Keratinocyte (primary cell): Measurements from ENCODE around the gene TTYH2. TPM values are rescaled to one million over a fixed set of nuclear protein-coding genes. Genes with fewer than 3 reads are reported as not detected.

Experiments used
- DNase-seq: peaks from one replicate; pipeline ENCODE4 v3.0.0-alpha.2; 2011; ENCODE audit warnings: low read depth, missing footprints, low spot score
- FAIRE-seq: peaks from 2 replicates; lab custom pipeline; 2011; peaks lifted over from hg19 to GRCh38; lab: Jason Lieb, UNC
- H2AFZ ChIP-seq: 2 replicates; pipeline ENCODE4 v1.6.0; 2012; ENCODE audit warnings: low read length, control low read depth, inconsistent platforms; ENCODE audit not compliant: control insufficient read depth
- H3K27ac ChIP-seq: 2 replicates; pipeline ENCODE4 v1.5.1; 2011; ENCODE audit warnings: low read length; ENCODE audit not compliant: control insufficient read depth, insufficient read depth
- H3K27me3 ChIP-seq: 3 replicates; pipeline ENCODE4 v1.6.0; 2011; ENCODE audit warnings: low read length; ENCODE audit not compliant: control insufficient read depth, insufficient read depth; ENCODE audit errors: extremely low read depth
- H3K36me3 ChIP-seq, 2 experiments: 2 replicates in 1 of 2; 3 replicates in 1 of 2; pipeline ENCODE4 v1.5.1; 2011; ENCODE audit warnings: low read length in 2 of 2, mild to moderate bottlenecking in 1 of 2; ENCODE audit not compliant: control insufficient read depth in 2 of 2, insufficient read depth in 2 of 2; ENCODE audit errors: extremely low read depth in 1 of 2
- H3K4me1 ChIP-seq: 3 replicates; pipeline ENCODE4 v1.5.1; 2011; ENCODE audit warnings: low read length; ENCODE audit not compliant: control insufficient read depth, insufficient read depth; ENCODE audit errors: extremely low read depth
- H3K4me2 ChIP-seq: 3 replicates; pipeline ENCODE4 v1.6.0; 2011; ENCODE audit warnings: low read depth, low read length; ENCODE audit not compliant: control insufficient read depth, insufficient read depth; ENCODE audit errors: extremely low read depth
- H3K4me3 ChIP-seq, 3 experiments: fragments of 200-600 bp in 1 of 3; sonication (generic) in 1 of 3; 2 replicates in 2 of 3; 3 replicates in 1 of 3; pipeline ENCODE4 v1.5.1; 2011 to 2016; ENCODE audit warnings: low read length in 3 of 3, mild to moderate bottlenecking in 3 of 3, control low read depth in 2 of 3, inconsistent platforms in 1 of 3, low read depth in 1 of 3, mixed read lengths in 1 of 3, mixed run types in 1 of 3, moderate library complexity in 1 of 3; ENCODE audit not compliant: control insufficient read depth in 2 of 3, insufficient read depth in 2 of 3; ENCODE audit errors: extremely low read depth in 1 of 3
- H3K79me2 ChIP-seq: 2 replicates; pipeline ENCODE4 v1.6.0; 2012; ENCODE audit warnings: low read length; ENCODE audit not compliant: control insufficient read depth, insufficient read depth
- H3K9ac ChIP-seq: 3 replicates; pipeline ENCODE4 v1.6.0; 2011; ENCODE audit warnings: low read length; ENCODE audit not compliant: control insufficient read depth, insufficient read depth; ENCODE audit errors: extremely low read depth
- H3K9me1 ChIP-seq: 3 replicates; pipeline ENCODE4 v1.6.0; 2011; ENCODE audit warnings: low read length; ENCODE audit not compliant: control insufficient read depth, insufficient read depth; ENCODE audit errors: extremely low read depth
- H3K9me3 ChIP-seq: 2 replicates; pipeline ENCODE4 v1.5.1; 2012; ENCODE audit warnings: low read depth, low read length; ENCODE audit not compliant: control insufficient read depth
- H4K20me1 ChIP-seq: 3 replicates; pipeline ENCODE4 v1.6.0; 2011; ENCODE audit warnings: low read length; ENCODE audit not compliant: control insufficient read depth, insufficient read depth; ENCODE audit errors: extremely low read depth
- CTCF ChIP-seq, 3 experiments: IDR thresholded peaks in 1 of 3; conservative IDR thresholded peaks in 1 of 3; optimal IDR thresholded peaks in 1 of 3; 2 replicates in 2 of 3; 3 replicates in 1 of 3; pipeline versions ENCODE3 to v1.5.1; 2011; ENCODE audit warnings: low read length in 3 of 3, mild to moderate bottlenecking in 3 of 3, moderate library complexity in 2 of 3, control low read depth in 1 of 3, inconsistent platforms in 1 of 3; ENCODE audit not compliant: insufficient read depth in 2 of 3; ENCODE audit errors: extremely low read depth in 1 of 3
- EZH2 ChIP-seq: IDR thresholded peaks from one replicate; pipeline ENCODE4 v1.6.1; 2012; ENCODE audit warnings: inconsistent platforms, mild to moderate bottlenecking, low read length, moderate library complexity
- dilution Hi-C: fragments of 300-500 bp; cut with MboI; formaldehyde crosslinking; loops from one replicate; pipeline ENCODE4 v1.7.0; 2020; ENCODE audit warnings: low sequenced_read_pairs; ENCODE audit not compliant: extremely low pct_ligation_motif_present
- polyA plus RNA-seq, 5 experiments: library from polyadenylated mRNA; depleted of rRNA in 3 of 5; stranded (reverse) in 3 of 5; stranded (forward) in 1 of 5; unstranded in 1 of 5; fragments of >200 nt; gene quantifications; 1 replicate in 1 of 5; 2 replicates in 3 of 5; 3 replicates in 1 of 5; pipeline versions ENCODE4 v1.2.1 to v1.2.3, GENCODE V29; 2011 to 2012; ENCODE audit warnings: missing spikeins in 2 of 5, low read depth in 1 of 5, low replicate concordance in 1 of 5

Gene TTYH2
- polyA plus RNA-seq, 1 donor (not counting 4 experiments of a cell fraction or from before 2014, with no cell fraction given), result 3.7 TPM

- Histone ChIP-seq H3K9me3 (no peaks in the 10 kb centered on the region), H3K36me3 (no peaks in the 10 kb centered on the region), H4K20me1 (no peaks in the 10 kb centered on the region), H3K27ac (no peak overlapping the region), H3K9ac (no peak overlapping the region), H3K4me3 (no peak overlapping the region), H3K79me2 (no peaks in the 10 kb centered on the region), H3K9me1 (no peaks in the 10 kb centered on the region), H2AFZ (no peak overlapping the region), H3K27me3 (peaks cover 2% of the 10 kb centered on the region), H3K4me1 (no peaks in the 10 kb centered on the region), H3K4me2 (no peak overlapping the region)
- no peak for DNase-seq
- no peak for FAIRE-seq
- TF ChIP-seq EZH2, result no peak
- TF ChIP-seq CTCF (optimal IDR thresholded peaks at IDR 0.05 in 1 of 3, IDR thresholded peaks at IDR 0.05 in 1 of 3, conservative IDR thresholded peaks at IDR 0.05 in 1 of 3; ENCODE audit: extremely low read depth in 1 of 3, insufficient read depth in 2 of 3, low read length in 3 of 3), result no peak
- dilution Hi-C loops, result no loop called here
Observed at GRCh38 chr17:74251051-74251450, 37.7 kb downstream of the TTYH2 start.

GRCh38 chr17:74251569-74251968 is 38.2 kb downstream of the TTYH2 start:
- H3K9me1 ChIP-seq, result no peaks in the 10 kb centered on the region
- H3K27ac ChIP-seq, result no peak overlapping the region
- H3K9me3 ChIP-seq, result no peaks in the 10 kb centered on the region
- H4K20me1 ChIP-seq, result no peaks in the 10 kb centered on the region
- H3K4me3 ChIP-seq, result no peak overlapping the region
- no peaks in the 10 kb centered on the region for H3K4me1 ChIP-seq
- H3K9ac ChIP-seq, result no peak overlapping the region
- no peak for TF ChIP-seq EZH2
- no peak for TF ChIP-seq CTCF (optimal IDR thresholded peaks at IDR 0.05 in 1 of 3, IDR thresholded peaks at IDR 0.05 in 1 of 3, conservative IDR thresholded peaks at IDR 0.05 in 1 of 3; ENCODE audit: extremely low read depth in 1 of 3, insufficient read depth in 2 of 3, low read length in 3 of 3)
- dilution Hi-C loops, result no loop called here
- DNase-seq (no peak), FAIRE-seq (no peak)
- no peaks in the 10 kb centered on the region for H3K79me2 ChIP-seq
- no peaks in the 10 kb centered on the region for H3K36me3 ChIP-seq
- H2AFZ ChIP-seq, result no peak overlapping the region
- no peak overlapping the region for H3K4me2 ChIP-seq
- peaks cover 2% of the 10 kb centered on the region for H3K27me3 ChIP-seq
